ENCODE results near the gene PHOX2A. TPM values are rescaled to one million over a fixed set of nuclear protein-coding genes. Genes with fewer than 3 reads are reported as not detected.

PHOX2A gene
- total RNA-seq, 1 experiment from 2014 or later: 1.6 TPM

GRCh38 chr11:72229336-72229924 is 14.5 kb downstream of the PHOX2A start:
- CTCF ChIA-PET: interaction anchor here (8.6 kb wide), 1 partner anchor 8 kb away, joined by 123 read pairs; no protein-coding TSS in a partner anchor
- peaks cover 14% of the 10 kb centered on the region for H3K4me1 Mint-ChIP-seq
- H3K9me3 Mint-ChIP-seq: no peaks in the 10 kb centered on the region
- no peak overlapping the region for H3K4me3 Mint-ChIP-seq
- POLR2A ChIA-PET: interaction anchor here (0.6 to 0.9 kb wide), 2 partner anchors 9 to 18 kb away, joined by 3 read pairs; no protein-coding TSS in a partner anchor
- ATAC-seq (no peak), DNase-seq (ENCODE audit: low spot score) (no peak)
- peaks cover 45% of the 10 kb centered on the region for H3K36me3 Mint-ChIP-seq
- 0 out of 2 replicates have a peak, but pooled peaks cover 2% of the 10 kb centered on the region for H3K27me3 Mint-ChIP-seq (ENCODE audit: low read depth)
- H3K27ac Mint-ChIP-seq: no peak overlapping the region
- TF ChIP-seq SP1 (CRISPR knock-in tag; conservative IDR thresholded peaks at IDR 0.05): no peak
- TF ChIP-seq NR1H2 (CRISPR knock-in tag; IDR thresholded peaks at IDR 0.05): no peak
- TF ChIP-seq NFYB (CRISPR knock-in tag; conservative IDR thresholded peaks at IDR 0.05; ENCODE audit: low read depth): no peak
- no peak for TF ChIP-seq CTCF (IDR thresholded peaks at IDR 0.05)
- TF ChIP-seq FOXK1 (CRISPR knock-in tag; IDR thresholded peaks at IDR 0.05): no peak
- no peak for TF ChIP-seq PRRX2 (CRISPR knock-in tag; IDR thresholded peaks at IDR 0.05)
- TF ChIP-seq ERG (CRISPR knock-in tag; IDR thresholded peaks at IDR 0.05): no peak
- TF ChIP-seq ZNF416 (CRISPR knock-in tag; IDR thresholded peaks at IDR 0.05): no peak
- no peak for TF ChIP-seq RELA (CRISPR knock-in tag; IDR thresholded peaks at IDR 0.05; ENCODE audit: borderline replicate concordance)
- no peak for TF ChIP-seq MYBL2 (CRISPR knock-in tag; IDR thresholded peaks at IDR 0.05)
- TF ChIP-seq ZNF671 (CRISPR knock-in tag; IDR thresholded peaks at IDR 0.05): no peak
- no peak for TF ChIP-seq JUN (CRISPR knock-in tag; IDR thresholded peaks at IDR 0.05)
- TF ChIP-seq E2F1 (CRISPR knock-in tag; IDR thresholded peaks at IDR 0.05): no peak
- TF ChIP-seq CDX4 (CRISPR knock-in tag; IDR thresholded peaks at IDR 0.05; ENCODE audit: borderline replicate concordance): no peak
- TF ChIP-seq ZNF425 (CRISPR knock-in tag; conservative IDR thresholded peaks at IDR 0.05): no peak
- TF ChIP-seq SMAD4 (CRISPR knock-in tag; IDR thresholded peaks at IDR 0.05): no peak

GRCh38 chr11:72228844-72229231 is 15.1 kb downstream of the PHOX2A start:
- ChIA-PET POLR2A (interaction anchor here (0.9 kb wide), 1 partner anchor 9 kb away, joined by 3 read pairs; no protein-coding TSS in a partner anchor), CTCF (interaction anchor here (1.2 to 8.6 kb wide), 3 partner anchors 9 to 414 kb away, joined by 3 to 123 read pairs (median 4); no protein-coding TSS in a partner anchor)
- H3K27me3 Mint-ChIP-seq (ENCODE audit: low read depth): 0 out of 2 replicates have a peak, but pooled peaks cover 2% of the 10 kb centered on the region
- no peak for ATAC-seq
- no peak for DNase-seq (ENCODE audit: low spot score)
- H3K4me3 Mint-ChIP-seq: no peak overlapping the region
- no peaks in the 10 kb centered on the region for H3K9me3 Mint-ChIP-seq
- peaks cover 14% of the 10 kb centered on the region for H3K4me1 Mint-ChIP-seq
- no peak overlapping the region for H3K27ac Mint-ChIP-seq
- peaks cover 40% of the 10 kb centered on the region for H3K36me3 Mint-ChIP-seq
- TF ChIP-seq GABPB1 (CRISPR knock-in tag; IDR thresholded peaks at IDR 0.05) (no peak), USF2 (CRISPR knock-in tag; IDR thresholded peaks at IDR 0.05) (no peak), NR1H2 (CRISPR knock-in tag; IDR thresholded peaks at IDR 0.05) (no peak), E2F1 (CRISPR knock-in tag; IDR thresholded peaks at IDR 0.05) (no peak), FOXK1 (CRISPR knock-in tag; IDR thresholded peaks at IDR 0.05) (no peak), ELF4 (CRISPR knock-in tag; IDR thresholded peaks at IDR 0.05; ENCODE audit: low read depth) (no peak), SMAD4 (CRISPR knock-in tag; IDR thresholded peaks at IDR 0.05) (no peak), ATF6 (CRISPR knock-in tag; IDR thresholded peaks at IDR 0.05) (no peak), KAT7 (CRISPR knock-in tag; IDR thresholded peaks at IDR 0.05; ENCODE audit: borderline replicate concordance) (no peak)

Data from WTC11 (cell line).